SK-N-SH (cell line): Measurements from ENCODE around the gene KIF6. TPM values are rescaled to one million over a fixed set of nuclear protein-coding genes. Genes with fewer than 3 reads are reported as not detected.

ENCODE experiments used
- CTCF ChIA-PET: fragments of 300-600, 350-600 bp; formaldehyde crosslinking; extraction: SDS; loops from one replicate; lab custom pipeline; 2021; lab: Yijun Ruan, JAX
- POLR2A ChIA-PET: fragments of 350-600 bp; sonication (Branson Sonifier 250); formaldehyde crosslinking; extraction: SDS; loops from one replicate; lab custom pipeline; 2020; ENCODE audit warnings: antibody characterized with exemption, inconsistent platforms; lab: Yijun Ruan, JAX
- DNase-seq: peaks from one replicate; pipeline ENCODE4 v3.0.0; 2012
- H2AFZ ChIP-seq: fragments of 200-600 bp; sonication (generic); 2 replicates; pipeline ENCODE4 v1.8.1; 2016; ENCODE audit warnings: antibody characterized with exemption, mild to moderate bottlenecking, low read depth
- H3F3A ChIP-seq: fragments of 200-600 bp; sonication (generic); replicated peaks from 2 replicates; pipeline ENCODE3; 2016; ENCODE audit warnings: antibody characterized with exemption, mild to moderate bottlenecking; ENCODE audit not compliant: insufficient read depth
- H3K27ac ChIP-seq, 2 experiments: fragments of 200-500 bp in 1 of 2; fragments of 200-600 bp in 1 of 2; sonication (Bioruptor generic) in 1 of 2; sonication (generic), shearing (Covaris generic) in 1 of 2; 2 replicates each; pipeline versions ENCODE4 v1.5.1 to v1.6.1; 2014 to 2016; ENCODE audit warnings: low read depth in 2 of 2, inconsistent platforms in 1 of 2, low read length in 1 of 2, mild to moderate bottlenecking in 1 of 2, mixed read lengths in 1 of 2
- H3K27me3 ChIP-seq: fragments of 200-600 bp; sonication (generic), shearing (Covaris generic); 2 replicates; pipeline ENCODE4 v1.6.1; 2016; ENCODE audit warnings: mixed run types; ENCODE audit not compliant: insufficient read depth
- H3K36me3 ChIP-seq, 2 experiments: fragments of 200-500 bp in 1 of 2; fragments of 200-600 bp in 1 of 2; sonication (Bioruptor generic) in 1 of 2; sonication (generic) in 1 of 2; replicated peaks in 1 of 2; 2 replicates each; pipeline versions ENCODE3 to v1.5.1; 2014 to 2016; ENCODE audit warnings: low read length in 1 of 2, mild to moderate bottlenecking in 1 of 2; ENCODE audit not compliant: insufficient read depth in 2 of 2, control insufficient read depth in 1 of 2
- H3K4me1 ChIP-seq, 2 experiments: fragments of 200-500 bp in 1 of 2; fragments of 200-600 bp in 1 of 2; sonication (Bioruptor generic) in 1 of 2; sonication (generic), shearing (Covaris generic) in 1 of 2; 2 replicates each; pipeline versions ENCODE4 v1.5.1 to v1.6.1; 2014 to 2016; ENCODE audit warnings: low read depth in 1 of 2, low read length in 1 of 2, mixed run types in 1 of 2; ENCODE audit not compliant: insufficient read depth in 2 of 2, control insufficient read depth in 1 of 2
- H3K4me2 ChIP-seq: fragments of 200-600 bp; sonication (generic), shearing (Covaris generic); 2 replicates; pipeline ENCODE4 v1.6.1; 2017; ENCODE audit warnings: mixed run types
- H3K4me3 ChIP-seq, 2 experiments: fragments of 200-500 bp in 1 of 2; fragments of 200-600 bp in 1 of 2; sonication (Bioruptor generic) in 1 of 2; sonication (generic), shearing (Covaris generic) in 1 of 2; 2 replicates each; pipeline versions ENCODE4 v1.5.1 to v1.8.1; 2014 to 2016; ENCODE audit warnings: low read depth in 2 of 2, inconsistent platforms in 1 of 2, low read length in 1 of 2, mild to moderate bottlenecking in 1 of 2, mixed read lengths in 1 of 2, moderate library complexity in 1 of 2
- H3K79me2 ChIP-seq: fragments of 200-600 bp; sonication (generic); 2 replicates; pipeline ENCODE4 v1.8.1; 2017; ENCODE audit warnings: mild to moderate bottlenecking; ENCODE audit not compliant: insufficient read depth
- H3K9ac ChIP-seq: fragments of 200-600 bp; sonication (generic); 2 replicates; pipeline ENCODE4 v1.6.1; 2017; ENCODE audit warnings: mixed run types
- H3K9me2 ChIP-seq: fragments of 200-600 bp; sonication (generic); 2 replicates; pipeline ENCODE4 v1.6.1; 2017; ENCODE audit warnings: mixed run types
- H3K9me3 ChIP-seq: fragments of 200-600 bp; sonication (generic); 2 replicates; pipeline ENCODE4 v1.6.1; 2017; ENCODE audit warnings: mixed run types, mild to moderate bottlenecking, moderate library complexity
- H4K20me1 ChIP-seq: fragments of 200-600 bp; sonication (generic); 2 replicates; pipeline ENCODE4 v1.6.1; 2017; ENCODE audit warnings: mild to moderate bottlenecking, mixed run types; ENCODE audit not compliant: insufficient read depth
- CHD2 ChIP-seq: fragments of 150-350 bp; IDR thresholded peaks from 2 replicates; pipeline ENCODE4 v1.6.1; 2018; ENCODE audit warnings: low read length; ENCODE audit not compliant: partially characterized antibody
- CTCF ChIP-seq: fragments of 200-600 bp; sonication (generic); IDR thresholded peaks from 2 replicates; pipeline ENCODE4 v1.6.1; 2017; ENCODE audit warnings: antibody characterized with exemption, mild to moderate bottlenecking, moderate library complexity
- ELF1 ChIP-seq: IDR thresholded peaks from 2 replicates; pipeline ENCODE4 v1.4.0; 2012
- EZH2phosphoT487 ChIP-seq: fragments of 200-600 bp; sonication (generic); IDR thresholded peaks from 2 replicates; pipeline ENCODE4 v1.6.1; 2017; ENCODE audit warnings: low read depth, mixed run types, mild to moderate bottlenecking, antibody characterized with exemption, moderate library complexity, borderline replicate concordance
- FOSL2 ChIP-seq: IDR thresholded peaks from 2 replicates; pipeline ENCODE4 v1.4.0; 2012; ENCODE audit warnings: low read depth, mild to moderate bottlenecking, moderate library complexity, borderline replicate concordance
- FOXJ3 ChIP-seq: sonication (generic); formaldehyde crosslinking; IDR thresholded peaks from 2 replicates; pipeline ENCODE4 v1.5.1; 2020; ENCODE audit warnings: mild to moderate bottlenecking, missing genetic modification reagents
- GABPA ChIP-seq: IDR thresholded peaks from 2 replicates; pipeline ENCODE4 v1.4.0; 2012; ENCODE audit warnings: low read depth, mild to moderate bottlenecking
- MEF2A ChIP-seq: IDR thresholded peaks from 2 replicates; pipeline ENCODE4 v1.4.0; 2012; ENCODE audit warnings: low read depth, borderline replicate concordance
- MXI1 ChIP-seq: IDR thresholded peaks from 2 replicates; pipeline ENCODE4 v1.6.1; 2012; ENCODE audit warnings: mild to moderate bottlenecking, low read depth, low read length, improper control_type of control experiment
- NFIC ChIP-seq: IDR thresholded peaks from 2 replicates; pipeline ENCODE4 v1.4.0; 2012; ENCODE audit warnings: borderline replicate concordance
- NRF1 ChIP-seq: IDR thresholded peaks from 2 replicates; pipeline ENCODE4 v1.6.1; 2012; ENCODE audit warnings: low read depth, mild to moderate bottlenecking, low read length
- POLR2AphosphoS5 ChIP-seq: IDR thresholded peaks from 2 replicates; pipeline ENCODE4 v1.6.1; 2012; ENCODE audit warnings: low read depth, low read length
- RAD21 ChIP-seq: IDR thresholded peaks from 2 replicates; pipeline ENCODE4 v1.6.1; 2012; ENCODE audit warnings: mild to moderate bottlenecking, low read length
- RCOR1 ChIP-seq: fragments of 150-350 bp; IDR thresholded peaks from 2 replicates; pipeline ENCODE4 v1.6.1; 2017; ENCODE audit warnings: antibody characterized with exemption, low read length
- RFX5 ChIP-seq: IDR thresholded peaks from 2 replicates; pipeline ENCODE4 v1.6.1; 2012; ENCODE audit warnings: mild to moderate bottlenecking, improper control_type of control experiment, low read length
- RXRA ChIP-seq: IDR thresholded peaks from 2 replicates; pipeline ENCODE4 v1.4.0; 2012; ENCODE audit warnings: low read depth, mild to moderate bottlenecking, borderline replicate concordance
- TAF1 ChIP-seq: IDR thresholded peaks from 2 replicates; pipeline ENCODE4 v1.6.1; 2012; ENCODE audit warnings: low read depth, mild to moderate bottlenecking, low read length, moderate library complexity, borderline replicate concordance
- TCF12 ChIP-seq: IDR thresholded peaks from 2 replicates; pipeline ENCODE4 v1.4.0; 2012
- TEAD4 ChIP-seq: IDR thresholded peaks from 2 replicates; pipeline ENCODE4 v1.4.0; 2012; ENCODE audit warnings: mild to moderate bottlenecking, borderline replicate concordance; ENCODE audit not compliant: insufficient read depth
- WGBS: methylation state at CpG from one replicate; pipeline ENCODE4 v1.1.6; 2017; ENCODE audit warnings: low lambda C conversion rate; 5-methylcytosine and 5-hydroxymethylcytosine counted together
- polyA plus RNA-seq, 3 experiments: library from polyadenylated mRNA; depleted of rRNA; stranded (reverse); fragments of >200 nt; gene quantifications; 2 replicates each; pipeline ENCODE4 v1.2.3, GENCODE V29; 2012
- TF ChIP-seq, protein P1 (sequence below): fragments of 150-350 bp; IDR thresholded peaks from 2 replicates; pipeline ENCODE4 v1.6.1; 2016; ENCODE audit warnings: mild to moderate bottlenecking, low read depth, low read length
- TF ChIP-seq, protein P2 (sequence below): IDR thresholded peaks from 2 replicates; pipeline ENCODE4 v1.4.0; 2012; ENCODE audit warnings: low read depth, borderline replicate concordance

KIF6 gene
- polyA plus RNA-seq, 1 of the 3 experiments (the other 2 are of a cell fraction) = 0.13 TPM

DNA sequence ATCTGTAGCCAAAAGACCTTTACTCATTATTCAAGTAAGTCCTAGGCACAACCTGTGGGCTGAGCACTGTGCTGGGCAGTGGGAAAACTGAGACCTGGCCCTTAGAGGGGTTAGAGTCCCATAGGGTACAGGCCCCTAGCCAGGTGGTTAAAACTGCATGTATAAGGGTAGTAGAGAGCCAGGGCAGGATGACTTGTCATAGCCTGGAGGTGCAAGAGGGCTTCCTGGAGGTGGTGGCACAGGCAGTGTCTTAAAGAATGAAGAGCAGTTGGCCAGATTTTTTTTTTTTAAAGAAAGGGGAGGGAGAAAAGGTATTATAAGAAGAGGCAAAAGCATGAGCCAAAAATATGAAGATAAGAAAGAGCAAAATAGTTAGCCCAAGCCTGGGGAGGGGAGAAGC lies 226.2 kb downstream of the KIF6 start:
- Histone ChIP-seq H3K4me3 (no peak overlapping the region), H3K27me3 (no peaks in the 10 kb centered on the region), H3K9ac (no peak overlapping the region), H2AFZ (no peak overlapping the region), H3K4me1 (no peaks in the 10 kb centered on the region), H3F3A (no peaks in the 10 kb centered on the region), H3K36me3 (no peaks in the 10 kb centered on the region), H3K27ac (no peak overlapping the region), H3K4me2 (no peak overlapping the region), H3K79me2 (no peaks in the 10 kb centered on the region), H3K9me3 (no peaks in the 10 kb centered on the region; the same call in 1 of the 2 replicates), H3K9me2 (no peaks in the 10 kb centered on the region), H4K20me1 (no peaks in the 10 kb centered on the region)
- DNase-seq = no peak
- ChIA-PET CTCF (no interaction called here), POLR2A (no interaction called here)
- TF ChIP-seq TEAD4 = no peak
- TF ChIP-seq TCF12 = no peak
- no peak for TF ChIP-seq MXI1
- no peak for TF ChIP-seq FOXJ3
- no peak for TF ChIP-seq RXRA
- TF ChIP-seq POLR2AphosphoS5 = no peak
- no peak for TF ChIP-seq RFX5

DNA sequence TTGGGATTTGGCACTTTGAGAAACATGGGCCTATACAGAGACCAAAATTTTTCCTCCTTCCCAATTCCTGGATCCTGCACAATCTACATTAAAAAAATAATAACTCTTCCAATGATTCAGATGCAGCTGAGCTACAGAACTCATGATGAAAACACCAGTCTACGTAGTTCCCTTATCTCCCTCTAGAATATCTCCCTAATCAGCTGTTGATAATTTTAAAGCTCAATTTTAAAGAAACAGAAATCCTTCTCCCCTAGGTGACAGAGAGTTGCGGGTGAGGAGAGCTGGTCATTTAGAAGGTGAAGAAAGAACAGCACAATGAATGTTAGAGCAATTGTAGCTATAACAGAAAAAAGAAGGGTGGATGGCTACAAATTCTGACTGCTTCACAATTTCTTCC lies 227.1 kb downstream of the KIF6 start:
- H3K27ac ChIP-seq = no peak overlapping the region
- DNase-seq = no peak
- POLR2A ChIA-PET = no interaction called here

More for the DNA sequence above, 227.1 kb downstream of the KIF6 start:
- H3K4me2 ChIP-seq = no peak overlapping the region
- no peaks in the 10 kb centered on the region; the same call in 1 of the 2 replicates for H3K9me3 ChIP-seq
- WGBS = 24% methylated on average over 2 of the region's 2 CpGs
- H3K79me2 ChIP-seq = no peaks in the 10 kb centered on the region
- no peaks in the 10 kb centered on the region for H3F3A ChIP-seq
- CTCF ChIA-PET = no interaction called here
- no peaks in the 10 kb centered on the region for H3K36me3 ChIP-seq
- H3K27me3 ChIP-seq = no peaks in the 10 kb centered on the region
- H3K9ac ChIP-seq = no peak overlapping the region
- TF ChIP-seq ELF1 (no peak), NFIC (no peak), MXI1 (no peak), RXRA (no peak), RAD21 (no peak), RCOR1 (no peak), FOSL2 (no peak), TCF12 (no peak), MEF2A (no peak), TAF1 (no peak), EZH2phosphoT487 (no peak), GABPA (no peak), NRF1 (no peak), CTCF (no peak), CHD2 (no peak)
- TF ChIP-seq, protein P1, sequence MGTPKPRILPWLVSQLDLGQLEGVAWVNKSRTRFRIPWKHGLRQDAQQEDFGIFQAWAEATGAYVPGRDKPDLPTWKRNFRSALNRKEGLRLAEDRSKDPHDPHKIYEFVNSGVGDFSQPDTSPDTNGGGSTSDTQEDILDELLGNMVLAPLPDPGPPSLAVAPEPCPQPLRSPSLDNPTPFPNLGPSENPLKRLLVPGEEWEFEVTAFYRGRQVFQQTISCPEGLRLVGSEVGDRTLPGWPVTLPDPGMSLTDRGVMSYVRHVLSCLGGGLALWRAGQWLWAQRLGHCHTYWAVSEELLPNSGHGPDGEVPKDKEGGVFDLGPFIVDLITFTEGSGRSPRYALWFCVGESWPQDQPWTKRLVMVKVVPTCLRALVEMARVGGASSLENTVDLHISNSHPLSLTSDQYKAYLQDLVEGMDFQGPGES = no peak
- TF ChIP-seq, protein P2, sequence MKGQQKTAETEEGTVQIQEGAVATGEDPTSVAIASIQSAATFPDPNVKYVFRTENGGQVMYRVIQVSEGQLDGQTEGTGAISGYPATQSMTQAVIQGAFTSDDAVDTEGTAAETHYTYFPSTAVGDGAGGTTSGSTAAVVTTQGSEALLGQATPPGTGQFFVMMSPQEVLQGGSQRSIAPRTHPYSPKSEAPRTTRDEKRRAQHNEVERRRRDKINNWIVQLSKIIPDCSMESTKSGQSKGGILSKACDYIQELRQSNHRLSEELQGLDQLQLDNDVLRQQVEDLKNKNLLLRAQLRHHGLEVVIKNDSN = no peak
- H2AFZ ChIP-seq = no peak overlapping the region
- H3K4me3 ChIP-seq = no peak overlapping the region
- H4K20me1 ChIP-seq = no peaks in the 10 kb centered on the region
- H3K9me2 ChIP-seq = no peaks in the 10 kb centered on the region
- no peaks in the 10 kb centered on the region for H3K4me1 ChIP-seq
